Measurements from ENCODE around the gene EYA3.
"Not testable (repeated sequence)": the region's sequence is repeated elsewhere in the genome, so short reads cannot be mapped to it uniquely, and the experiment has no call there.

Gene EYA3

DNA sequence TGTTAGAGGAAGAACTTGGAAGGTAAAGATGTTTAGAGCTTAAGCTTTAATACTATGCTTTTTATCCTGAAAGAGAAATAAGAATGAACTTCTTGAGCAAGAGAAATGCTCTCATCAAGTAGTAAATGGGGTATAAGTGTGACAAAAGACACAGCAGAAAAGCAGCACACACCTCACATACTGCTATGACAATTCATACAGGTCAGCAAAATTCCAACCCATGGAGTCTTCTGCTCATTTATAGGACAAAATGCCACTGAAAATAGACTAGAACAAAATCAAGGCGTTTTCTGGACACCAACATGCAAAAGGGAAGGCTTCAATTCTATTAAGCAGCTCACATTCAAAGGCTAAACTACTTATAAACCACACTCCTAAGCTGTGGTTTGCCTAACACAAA is 61.2 kb downstream of the EYA3 start:
- no peak for DNase-seq

DNA sequence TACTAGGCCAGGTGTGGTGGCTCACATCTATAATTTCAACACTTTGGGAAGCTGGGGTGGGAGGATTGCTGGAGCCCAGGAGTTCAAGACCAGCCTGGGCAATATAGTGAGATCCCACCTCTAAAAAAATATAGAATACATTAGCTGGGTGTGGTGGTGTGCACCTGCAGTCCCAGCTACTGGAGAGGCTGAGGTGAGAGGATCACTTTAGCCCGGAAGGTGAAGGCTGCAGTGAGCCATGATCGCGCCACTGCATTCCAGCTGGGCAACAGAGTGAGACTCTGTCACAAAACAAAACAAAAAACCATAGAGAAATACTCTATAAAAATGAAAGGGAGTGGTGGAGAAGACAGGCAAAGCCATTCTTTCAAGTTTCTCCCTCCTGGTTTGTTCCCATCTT is 62.1 kb downstream of the EYA3 start:
- no peak for DNase-seq

DNA sequence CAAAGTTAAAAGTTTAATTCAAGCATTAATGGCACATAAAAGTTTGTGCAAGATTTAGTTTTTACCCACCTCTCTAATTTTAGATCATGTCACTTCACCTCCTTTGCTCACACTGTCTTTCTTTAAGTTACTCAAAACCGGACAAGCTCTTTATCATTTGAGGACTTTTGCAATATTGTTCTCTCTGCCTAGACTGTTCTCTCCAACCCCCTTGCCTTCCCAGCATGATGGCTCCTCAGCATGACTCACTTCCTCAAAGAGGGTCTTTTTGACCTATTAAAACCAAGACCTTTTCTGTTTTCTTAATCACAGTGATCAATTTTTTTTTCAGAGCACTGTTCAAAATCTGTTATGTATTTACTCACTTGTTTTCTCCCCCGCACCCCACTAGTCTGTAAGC is 67.3 kb downstream of the EYA3 start:
- no peak for DNase-seq

DNA sequence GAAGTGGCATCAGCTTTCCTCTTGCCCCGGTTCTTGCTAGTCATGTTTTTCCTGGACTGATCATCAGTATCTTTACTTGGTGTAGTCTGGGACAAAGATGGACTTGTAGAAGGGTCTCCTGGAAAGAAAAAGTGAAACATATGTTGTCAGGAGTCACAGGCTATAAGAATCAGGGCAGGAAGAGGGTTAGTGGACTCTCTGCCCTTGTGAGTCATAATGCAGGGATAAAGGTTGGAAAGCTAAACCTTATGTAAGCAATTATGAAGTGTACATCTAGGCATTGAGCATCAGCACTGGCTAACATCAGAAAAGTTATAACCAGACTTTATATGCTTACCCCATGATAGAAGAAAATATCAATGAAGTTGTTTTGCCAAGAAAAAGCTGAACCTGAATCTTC is 77.4 kb downstream of the EYA3 start:
- no peak for DNase-seq

DNA sequence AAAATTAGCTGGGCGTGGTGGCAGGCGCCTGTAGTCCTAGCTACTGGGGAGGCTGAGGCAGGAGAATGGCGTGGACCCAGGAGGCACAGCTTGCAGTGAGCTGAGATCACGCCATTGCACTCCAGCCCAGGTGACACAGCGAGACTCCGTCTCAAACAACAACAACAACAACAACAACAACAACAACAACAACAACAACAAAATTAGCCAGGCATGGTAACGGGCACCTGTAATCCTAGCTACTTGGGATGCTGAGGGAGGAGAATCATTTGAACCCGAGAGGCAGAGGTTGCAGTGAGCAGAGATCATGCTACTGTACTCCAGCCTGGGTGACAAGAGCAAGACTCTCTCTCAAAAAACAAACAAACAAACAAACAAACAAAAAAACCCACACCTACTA is 85.3 kb downstream of the EYA3 start:
- DNase-seq: not testable (repeated sequence)

DNA sequence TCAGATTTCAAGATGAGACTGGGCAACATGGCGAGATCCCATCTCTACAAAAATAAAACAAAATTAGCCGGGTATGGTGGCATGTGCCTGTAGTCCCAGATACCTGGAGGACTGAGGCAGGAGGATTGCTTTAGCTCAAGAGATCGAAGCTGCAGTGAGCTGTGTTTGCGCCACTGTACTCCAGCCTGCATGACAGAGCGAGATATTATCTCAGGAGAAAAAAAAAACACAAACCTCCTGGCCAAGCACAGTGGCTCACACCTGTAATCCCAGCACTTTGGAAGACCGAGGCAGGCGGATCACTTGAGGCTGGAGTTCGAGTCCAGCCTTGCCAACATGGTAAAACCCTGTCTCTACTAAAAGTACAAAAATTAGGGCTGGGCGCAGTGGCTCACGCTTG is 85.8 kb downstream of the EYA3 start:
- DNase-seq: no peak

DNA sequence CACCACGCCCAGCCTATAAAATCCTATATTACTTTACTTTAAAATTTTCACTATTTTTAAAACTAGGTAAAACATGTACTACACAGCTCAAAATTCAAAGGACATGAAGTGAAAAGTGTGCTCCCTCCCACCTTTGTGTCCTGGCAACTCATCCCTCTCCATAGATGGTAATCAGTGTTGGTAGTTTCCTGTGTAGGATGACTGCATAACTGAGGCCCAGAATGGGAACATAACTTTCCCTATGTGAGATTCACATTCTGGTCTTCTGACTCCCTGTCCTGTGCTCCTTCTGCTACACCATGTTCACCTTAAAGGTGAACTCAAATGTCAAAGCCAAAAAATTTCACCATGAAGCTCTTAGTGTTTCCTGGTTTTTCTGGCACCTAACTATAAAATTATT is 89.4 kb downstream of the EYA3 start:
- DNase-seq: no peak

DNA sequence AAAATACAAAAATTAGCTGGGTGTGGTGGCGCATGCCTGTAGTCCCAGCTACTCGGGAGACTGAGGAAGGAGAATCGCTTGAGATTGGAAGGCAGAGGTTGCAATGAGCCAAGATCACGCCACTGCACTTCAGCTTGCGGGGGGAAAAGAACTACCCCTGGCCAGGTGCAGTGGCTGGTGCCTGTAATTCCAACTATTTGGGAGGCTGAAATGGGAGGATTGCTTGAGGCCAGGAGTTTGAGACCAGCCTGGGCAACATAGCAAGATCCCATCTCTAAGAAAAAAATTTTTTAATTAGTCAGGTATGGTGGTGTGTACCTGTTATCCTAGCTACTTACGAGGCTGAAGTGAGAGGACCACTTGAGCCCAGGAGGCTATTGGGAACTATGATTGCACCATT is 93.9 kb downstream of the EYA3 start:
- DNase-seq: not testable (repeated sequence)

DNA sequence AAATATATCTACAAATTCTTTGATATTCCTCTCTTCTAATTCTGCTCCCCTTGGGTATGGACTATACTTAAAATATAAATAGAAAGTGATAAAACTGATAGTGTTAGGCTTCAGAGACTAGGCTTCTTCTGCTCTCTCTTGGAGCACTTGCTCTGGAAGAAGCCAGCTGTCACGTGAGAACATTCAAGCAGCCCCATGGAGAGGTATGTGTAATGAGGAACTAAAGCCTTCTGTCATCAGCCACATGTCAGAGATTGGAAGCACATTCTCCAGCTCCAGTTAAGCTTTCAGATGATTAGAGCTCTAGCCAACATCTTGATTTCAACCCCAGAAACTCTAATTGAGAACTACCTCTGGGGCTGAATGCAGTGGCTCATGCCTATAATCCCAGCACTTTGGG is 94.3 kb downstream of the EYA3 start:
- DNase-seq: no peak

DNA sequence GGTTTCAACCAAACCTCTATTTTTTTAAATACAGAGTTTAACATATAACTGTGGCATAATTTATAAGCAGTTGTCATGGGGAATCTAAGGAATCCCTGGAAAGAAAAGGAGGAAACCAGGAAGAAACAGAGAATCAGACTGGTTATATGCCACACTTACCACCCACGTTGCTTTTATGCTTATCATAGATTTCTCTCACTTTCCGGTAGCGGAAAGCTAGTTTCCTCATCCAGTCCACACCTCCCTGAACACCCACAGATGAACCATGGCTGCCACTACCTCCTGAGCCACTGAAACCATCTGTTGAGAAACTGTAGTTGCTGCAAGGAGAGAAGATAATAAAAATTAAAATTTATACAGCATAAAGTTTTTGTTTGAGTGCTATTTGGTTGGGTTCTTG is 95.2 kb downstream of the EYA3 start:
- no peak for DNase-seq

DNA sequence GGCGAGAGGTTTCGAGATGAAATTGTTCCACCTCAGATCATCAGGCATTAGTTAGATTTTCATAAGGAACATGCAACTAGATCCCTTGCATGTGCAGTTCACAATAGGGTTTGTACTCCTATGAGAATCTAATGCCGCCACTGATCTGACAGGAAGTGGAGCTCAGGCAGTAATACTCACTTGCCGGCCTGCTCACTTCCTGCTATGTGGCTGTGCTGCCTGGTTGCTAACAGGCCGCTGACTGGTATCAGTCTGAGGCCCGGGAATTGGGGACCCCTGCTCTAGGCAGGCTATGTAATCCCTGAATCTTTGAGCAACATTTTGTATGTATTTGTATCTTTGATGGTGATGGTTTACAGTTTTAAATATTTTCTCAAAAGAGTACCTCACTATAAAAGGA is 96.1 kb downstream of the EYA3 start:
- no peak for DNase-seq

DNA sequence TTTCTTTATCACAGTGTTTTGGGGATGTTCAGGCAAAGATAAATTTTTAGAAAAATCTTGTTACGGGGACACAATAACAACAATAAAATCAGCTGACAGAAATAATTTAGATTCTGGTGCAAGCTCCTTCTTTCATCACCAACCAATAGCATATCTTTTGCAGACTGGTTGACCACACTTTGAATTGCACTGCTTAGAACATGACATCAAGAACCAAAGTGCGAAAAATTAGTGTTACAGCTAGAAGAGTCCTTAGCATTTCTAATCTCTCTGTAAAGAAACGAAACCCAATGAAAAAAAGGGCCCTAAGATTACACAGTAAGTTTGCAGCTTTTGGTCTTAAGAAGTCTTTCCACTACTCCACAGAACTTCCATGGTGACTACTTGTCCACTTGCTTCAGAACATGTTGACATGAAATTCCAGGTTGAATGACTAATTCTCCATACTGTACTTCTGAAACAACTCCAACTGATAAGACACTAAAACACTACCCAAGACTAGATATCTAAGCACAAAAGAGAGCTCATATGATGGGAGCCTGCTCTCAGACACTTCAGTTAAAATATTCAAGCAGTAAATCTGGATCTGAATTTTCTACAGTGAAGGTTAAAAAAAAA is 97.4 kb downstream of the EYA3 start:
- no peak for DNase-seq

DNA sequence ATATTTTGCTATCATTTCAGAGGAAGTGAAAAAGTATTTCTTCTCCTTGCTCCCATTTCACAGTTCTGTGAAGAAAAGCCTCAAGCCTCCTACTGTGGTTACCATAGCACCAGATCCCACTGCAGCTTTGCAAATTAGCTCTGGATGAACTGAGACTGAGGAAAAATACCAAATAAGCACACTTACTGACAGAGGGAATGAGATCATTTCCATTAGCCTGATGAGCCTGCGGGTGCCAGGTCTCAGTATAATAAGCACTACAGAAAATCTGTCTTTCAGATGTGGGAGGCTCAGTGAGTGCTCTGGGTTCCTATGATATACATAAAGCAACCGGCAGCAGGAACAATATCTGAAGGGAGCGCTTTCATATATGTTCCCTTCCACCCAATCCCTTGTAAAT is 107.3 kb downstream of the EYA3 start:
- DNase-seq: no peak

DNA sequence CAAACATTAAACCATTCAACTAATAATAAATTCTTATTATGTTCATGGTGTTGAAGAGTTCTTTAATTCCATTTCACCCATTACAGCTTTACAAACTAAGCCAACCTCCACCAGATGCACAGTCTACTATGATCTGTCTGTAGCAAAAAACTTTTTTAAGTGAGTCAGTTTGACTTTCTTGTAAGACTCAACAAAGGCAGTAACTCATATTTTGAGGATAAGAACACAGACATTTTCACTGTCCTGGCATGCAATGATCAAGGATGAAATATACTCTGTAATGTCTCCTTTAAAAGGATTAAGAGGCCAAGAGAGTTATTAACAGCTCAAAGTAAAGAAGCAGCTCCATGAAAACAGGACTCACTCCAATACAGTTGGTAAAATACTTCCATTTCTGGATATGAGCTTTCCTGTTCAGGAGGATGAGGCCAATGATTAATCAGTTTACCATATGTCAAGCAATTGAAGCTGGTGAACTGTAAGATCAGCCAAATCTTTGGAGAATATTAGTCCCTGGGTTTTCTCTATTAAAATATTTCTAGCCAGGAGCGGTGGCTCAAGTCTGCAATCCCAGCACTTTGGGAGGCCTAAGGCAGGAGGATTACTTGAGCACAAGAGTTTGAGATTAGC is 108.1 kb downstream of the EYA3 start:
- DNase-seq: no peak

DNA sequence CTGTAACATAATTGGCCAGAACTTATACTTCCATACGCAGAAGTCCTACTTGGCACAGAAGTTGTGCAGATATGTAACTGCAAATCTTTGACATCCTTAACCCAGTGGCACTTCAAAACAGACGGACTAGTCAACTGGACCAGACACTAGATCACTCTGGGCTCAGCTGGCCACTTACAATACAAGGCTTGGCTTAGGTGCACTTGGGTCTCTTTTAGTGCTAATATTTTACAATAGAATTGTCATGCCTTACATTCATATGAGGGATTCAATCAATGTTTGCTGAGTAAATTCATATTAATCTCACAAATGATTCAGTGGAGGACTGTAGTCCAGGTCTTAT is 108.6 kb downstream of the EYA3 start:
- DNase-seq: no peak

DNA sequence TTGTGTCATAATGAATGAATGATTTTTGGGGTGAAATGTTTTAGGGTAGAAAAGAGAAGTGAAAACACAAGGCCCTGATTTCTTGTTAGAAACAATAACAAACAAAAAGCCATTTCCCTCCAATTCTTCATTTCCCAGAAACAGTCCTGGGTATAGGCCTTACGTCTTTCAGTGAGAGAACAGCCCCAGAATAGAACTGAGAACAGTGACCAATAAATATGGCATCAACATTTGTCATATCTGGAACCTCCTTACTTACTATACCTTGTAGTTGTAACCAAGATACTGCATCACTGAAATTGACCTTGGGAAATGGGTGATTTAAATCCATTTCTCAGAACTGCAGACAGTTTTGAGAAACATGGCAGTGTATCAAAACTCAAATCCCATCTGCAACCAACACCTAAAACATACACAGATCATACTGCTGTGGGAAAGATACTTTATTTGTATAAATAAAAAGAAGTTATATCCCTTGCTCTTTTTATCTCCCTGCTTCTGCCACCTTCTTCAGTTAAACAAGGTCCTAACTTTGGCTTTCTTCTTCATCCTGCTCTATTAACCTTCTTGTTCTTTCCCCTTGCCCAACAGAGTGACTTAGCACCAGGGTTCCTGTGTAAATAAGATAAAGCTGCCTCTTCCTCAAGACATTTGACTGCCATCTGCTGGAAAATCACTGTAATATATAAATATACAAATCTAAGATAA is 109.1 kb downstream of the EYA3 start:
- DNase-seq: no peak

DNA sequence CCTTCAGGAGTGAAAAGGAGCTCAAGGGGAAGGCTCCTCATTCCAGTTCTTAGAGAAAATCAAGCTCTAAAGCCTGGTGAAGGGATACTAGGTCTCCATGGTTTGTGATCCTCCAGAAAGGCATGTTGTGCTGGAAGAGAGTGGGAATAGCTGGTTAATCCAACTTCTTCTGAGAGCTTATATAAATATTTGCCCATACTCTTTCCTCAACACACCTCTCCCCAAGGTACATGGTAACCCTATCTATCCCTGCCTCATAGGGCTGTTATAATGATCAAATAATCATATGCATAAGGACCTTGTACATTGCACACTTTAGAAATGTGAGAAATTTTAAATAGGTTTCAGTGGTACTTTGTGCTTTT is 114.0 kb downstream of the EYA3 start:
- no peak for DNase-seq

DNA sequence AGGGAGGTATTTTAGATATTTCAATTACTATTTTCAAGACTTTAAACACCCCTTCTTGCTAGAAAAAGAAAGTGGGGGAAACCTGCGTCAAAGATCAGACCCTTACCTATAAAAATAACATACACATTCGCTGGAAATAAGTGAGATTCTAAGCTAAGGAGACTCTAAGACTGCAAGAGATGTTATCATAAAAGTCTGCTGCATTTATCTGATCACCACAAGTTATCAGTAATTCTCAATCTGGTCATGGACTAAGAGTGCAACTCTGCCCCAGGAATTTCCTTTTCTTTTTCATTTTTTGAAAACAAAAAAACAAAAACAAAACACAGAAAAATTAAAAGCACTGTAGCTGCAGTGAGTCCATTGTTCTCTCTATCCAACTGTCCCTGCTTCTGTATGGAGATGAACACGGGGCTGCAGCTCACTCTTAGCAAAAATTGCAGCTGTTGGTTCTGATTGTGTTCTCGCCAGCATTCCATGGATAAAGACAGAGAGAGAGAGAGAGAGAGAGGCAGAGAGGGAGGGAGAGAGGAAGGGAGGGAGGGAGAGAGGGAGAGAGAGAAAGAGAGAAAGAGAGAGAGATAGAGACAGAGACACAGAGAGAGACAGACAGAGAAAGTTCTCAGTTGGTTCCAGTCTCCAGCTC is 114.5 kb downstream of the EYA3 start:
- DNase-seq: no peak

DNA sequence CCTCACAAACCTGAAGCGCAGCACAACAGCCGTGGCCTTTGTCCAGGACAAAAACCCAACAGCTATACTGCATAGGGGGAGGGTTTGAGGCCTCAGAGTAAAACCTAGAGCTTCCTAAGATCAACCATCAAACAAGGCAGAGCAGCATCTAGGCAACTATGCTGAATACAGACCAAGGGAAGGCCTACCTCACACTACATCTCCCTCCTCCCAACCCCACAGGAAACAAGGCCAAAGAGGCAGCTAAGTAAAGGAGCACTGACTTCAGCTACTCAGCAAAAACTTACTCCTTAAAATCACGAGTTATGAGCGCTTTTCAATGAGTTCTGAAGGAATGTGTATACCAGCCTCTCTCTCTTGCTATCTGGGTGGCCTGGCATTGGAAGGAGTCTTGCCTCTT is 116.3 kb downstream of the EYA3 start:
- no peak for DNase-seq

DNA sequence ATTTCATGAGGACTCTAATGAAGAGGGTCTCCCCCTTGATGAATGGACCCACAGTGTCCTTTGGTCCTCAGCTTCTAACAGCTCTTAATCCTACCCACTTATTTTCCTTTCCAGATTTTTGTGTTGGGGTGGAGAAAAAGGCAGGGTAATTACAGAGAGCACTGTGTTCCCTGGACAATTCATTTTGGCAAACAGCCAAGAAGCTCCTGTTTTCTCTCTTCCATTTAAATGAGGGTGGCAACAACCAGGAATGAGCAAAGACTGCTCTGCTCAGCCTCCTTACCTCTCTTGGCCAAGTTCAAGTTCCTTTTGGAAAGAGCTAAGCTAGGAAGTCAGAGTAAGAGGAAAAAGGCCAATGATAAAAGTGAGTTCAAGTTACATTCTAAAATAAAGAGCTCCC is 116.7 kb downstream of the EYA3 start:
- no peak for DNase-seq

DNA sequence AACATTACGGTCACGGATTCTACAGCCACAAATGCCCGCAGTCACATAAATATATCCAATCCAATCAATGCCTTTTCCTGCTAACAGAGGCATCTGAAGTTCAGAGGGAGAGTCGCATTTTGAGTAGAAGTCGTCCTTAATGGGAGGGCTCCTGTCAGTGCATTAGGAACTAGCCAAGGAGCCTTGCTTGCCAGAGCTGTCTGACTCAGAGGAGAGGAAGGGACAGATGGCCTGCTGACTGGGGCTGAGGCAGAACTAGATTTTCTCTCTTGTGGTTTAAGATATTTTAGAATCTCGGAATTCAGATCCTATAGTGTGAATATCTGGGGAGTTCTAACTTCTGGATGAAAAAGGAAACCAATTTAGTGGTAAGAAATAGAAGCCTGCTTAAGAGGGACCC is 118.0 kb downstream of the EYA3 start:
- DNase-seq: no peak

DNA sequence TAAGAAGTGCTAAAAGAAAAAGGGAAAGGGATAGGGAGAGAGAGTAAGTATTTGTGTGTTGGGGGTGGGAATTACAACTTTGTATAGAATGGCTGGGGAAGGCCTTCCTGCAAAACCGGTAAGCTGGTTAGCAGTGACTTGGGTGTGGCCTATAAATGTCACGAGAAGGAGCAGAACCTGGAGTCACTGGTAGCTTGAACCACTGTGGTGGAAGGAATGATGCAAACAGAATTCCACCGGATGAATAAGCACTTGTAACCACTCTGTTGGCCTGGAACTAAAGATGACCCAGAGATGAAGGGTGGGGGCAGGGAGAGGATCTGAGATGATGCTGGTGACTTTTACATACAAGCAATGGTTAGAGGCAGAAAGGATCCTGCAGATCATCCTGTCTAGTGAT is 119.7 kb downstream of the EYA3 start:
- no peak for DNase-seq

DNA sequence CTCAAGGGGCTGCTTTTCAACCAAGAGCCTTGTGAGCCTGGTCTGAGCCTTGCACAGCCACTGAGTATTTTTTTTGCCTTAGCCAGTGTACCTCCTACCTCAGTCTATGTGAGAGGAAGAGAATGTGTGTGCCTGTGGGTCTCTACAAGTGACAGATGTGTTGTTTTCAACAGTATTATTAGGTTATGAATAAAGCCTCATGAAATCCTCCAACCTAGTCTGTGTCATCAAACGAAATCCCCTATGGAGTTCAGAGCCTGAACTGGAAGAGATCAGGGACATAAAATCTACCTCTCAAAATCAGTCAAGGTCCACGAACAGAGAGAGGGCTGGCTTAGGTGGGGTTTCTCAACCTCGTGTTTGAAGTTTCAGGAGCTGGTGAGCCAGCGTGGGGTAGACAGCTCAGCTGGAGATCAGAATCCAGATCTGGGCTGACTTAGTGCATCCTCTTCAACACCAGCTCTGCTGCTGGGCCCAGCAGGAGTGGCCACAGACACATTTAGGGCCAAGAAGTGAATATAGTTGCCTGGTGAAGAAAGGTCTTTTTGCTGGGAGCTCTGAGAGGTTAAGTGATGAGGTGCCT is 120.4 kb downstream of the EYA3 start:
- no peak for DNase-seq
